ENCODE measurements around the gene MAN2A2. TPM values are rescaled to one million over a fixed set of nuclear protein-coding genes. Genes with fewer than 3 reads are reported as not detected.

MAN2A2 gene
- total and polyA plus RNA-seq, 9 of the 15 experiments (the other 6 are each of a cell fraction or from before 2014, with no cell fraction given), result 7.3 to 151 (median 43.4) TPM

- H3K4me3 ChIP-seq, result no peak overlapping the region
- H3K9me3 ChIP-seq (replicated peaks; ENCODE audit: control insufficient read depth, insufficient read depth, low read depth, low read length), result no peaks in the 10 kb centered on the region
- ATAC-seq (peak; percentile 11), DNase-seq (ENCODE audit: extremely low read depth in 1 of 4, low spot score in 3 of 4) (peak in 1 of 4 experiments; percentile 9), FAIRE-seq (no peak)
- peak overlapping the region in 1 of 2 experiments; percentile 40; a peak in 1 of 4 replicates for H3K9ac ChIP-seq (ENCODE audit: insufficient read depth in 1 of 2, low read depth in 2 of 2, low read length in 2 of 2)
- ChIA-PET CTCF (ENCODE audit: low intra/inter-chr PET ratio) (no interaction called here), POLR2A (interaction anchor here (0.6 to 1.7 kb wide), 9 partner anchors 9 to 93 kb away, joined by 3 to 8 read pairs (median 3); partner anchors contain the start of gene FURIN)
- H3K9me1 ChIP-seq (ENCODE audit: control insufficient read depth, insufficient read depth, low read length), result peaks cover 3% of the 10 kb centered on the region
- in situ Hi-C loops (cut with MboI) (loop anchor here (10.0 kb wide), 1 partner anchor 567 kb away; no protein-coding TSS in a partner anchor), intact Hi-C loops (cut with micrococcal nuclease) (loop anchor here (10.0 kb wide), 1 partner anchor 557 kb away; no protein-coding TSS in a partner anchor)
- peaks cover 64% of the 10 kb centered on the region for H3K36me3 ChIP-seq (ENCODE audit: control insufficient read depth, insufficient read depth, low read length)
- TSS peak; percentile 29 for BruUV-seq (replicated peaks)
- 89% methylated on average over 13 of the region's 19 CpGs for WGBS (ENCODE audit: insufficient coverage, low coverage, missing lambda C conversion rate)
- H3K4me1 ChIP-seq (replicated peaks in 1 of 2; ENCODE audit: control insufficient read depth in 2 of 2, insufficient read depth in 2 of 2, low read length in 2 of 2), result peaks cover 10 to 69% of the 10 kb centered on the region in 2 experiments; a peak in 4 of 5 replicates
- H3K27ac ChIP-seq (ENCODE audit: extremely low read depth, low read depth, low read length), result no peak overlapping the region
- H3K4me2 ChIP-seq (ENCODE audit: insufficient read depth, low read length), result no peak overlapping the region
- peaks cover 6% of the 10 kb centered on the region; the same call in 1 of the 2 replicates for H4K20me1 ChIP-seq (replicated peaks; ENCODE audit: control insufficient read depth, insufficient read depth, low read length)
- no peak overlapping the region for H2AFZ ChIP-seq (ENCODE audit: low read depth, low read length)
- no peaks in the 10 kb centered on the region for H3K79me2 ChIP-seq (ENCODE audit: control insufficient read depth, insufficient read depth, low read length)
- H3K27me3 ChIP-seq (ENCODE audit: control insufficient read depth in 2 of 2, insufficient read depth in 2 of 2, low read length in 2 of 2), result no peaks in the 10 kb centered on the region
- TF ChIP-seq ZSCAN29 (IDR thresholded peaks at IDR 0.05) (no peak), ZNF830 (CRISPR knock-in tag; IDR thresholded peaks at IDR 0.05) (no peak), ZNF77 (CRISPR knock-in tag; IDR thresholded peaks at IDR 0.05) (no peak), POU5F1 (IDR thresholded peaks at IDR 0.05; ENCODE audit: borderline replicate concordance, low read depth, low read length, partially characterized antibody) (no peak), GTF2A2 (tag; IDR thresholded peaks at IDR 0.05) (no peak), RBM22 (IDR thresholded peaks at IDR 0.05; ENCODE audit: low read depth, low read length, poor library complexity, severe bottlenecking) (peak; percentile 87), ZNF197 (CRISPR knock-in tag; IDR thresholded peaks at IDR 0.05; ENCODE audit: low read depth) (no peak), RBFOX2 (IDR thresholded peaks at IDR 0.05; ENCODE audit: low read depth, low read length) (peak; percentile 58), PRDM10 (IDR thresholded peaks at IDR 0.05; ENCODE audit: partially characterized antibody) (peak; percentile 20), CTBP1 (IDR thresholded peaks at IDR 0.05; ENCODE audit: borderline replicate concordance) (peak; percentile 27; the same call in 1 of the 2 replicates), POLR2AphosphoS5 (IDR thresholded peaks at IDR 0.05; ENCODE audit: control insufficient read depth, insufficient read depth, low read depth, low read length) (peak; percentile 32; the same call in 1 of the 2 replicates), POLR2A (conservative IDR thresholded peaks at IDR 0.05) (peak; percentile 56; the same call in 1 of the 2 replicates), PTTG1 (tag; IDR thresholded peaks at IDR 0.05; ENCODE audit: low read depth) (no peak), ZNF3 (CRISPR knock-in tag; IDR thresholded peaks at IDR 0.05) (no peak), POLR2AphosphoS2 (IDR thresholded peaks at IDR 0.05; ENCODE audit: low read length) (peak; percentile 63; the same call in 1 of the 2 replicates), POLR2B (IDR thresholded peaks at IDR 0.05; ENCODE audit: low read depth, partially characterized antibody) (peak; percentile 65), ZC3H4 (CRISPR knock-in tag; IDR thresholded peaks at IDR 0.05; ENCODE audit: borderline replicate concordance) (0 out of 2 replicates have a peak, but pooled peaks have one; percentile 31), ZNF212 (CRISPR knock-in tag; IDR thresholded peaks at IDR 0.05) (no peak), HMGN3 (IDR thresholded peaks at IDR 0.05; ENCODE audit: borderline replicate concordance, extremely low read depth, insufficient read length, low read depth, low read length) (peak; percentile 37), MTA3 (IDR thresholded peaks at IDR 0.05; ENCODE audit: borderline replicate concordance) (peak; percentile 90)
Measured at GRCh38 chr15:90881978-90882721, 21.0 kb upstream of the MAN2A2 start.
